ENCODE data around the gene PLXNA4. TPM values are rescaled to one million over a fixed set of nuclear protein-coding genes. Genes with fewer than 3 reads are reported as not detected.

PLXNA4 gene
- total RNA-seq, 1 experiment from 2014 or later: not detected

GRCh38 chr7:132361146-132361545 is 215.1 kb downstream of the PLXNA4 start:
- no peaks in the 10 kb centered on the region for H4K20me1 ChIP-seq (ENCODE audit: insufficient read depth)
- H3K4me3 ChIP-seq (replicated peaks in 1 of 2; ENCODE audit: low read depth in 1 of 2, low read length in 2 of 2): no peak overlapping the region
- H3K4me1 ChIP-seq (ENCODE audit: control insufficient read depth in 1 of 2, insufficient read depth in 2 of 2, low read length in 2 of 2): no peaks in the 10 kb centered on the region
- no peak overlapping the region for H2AFZ ChIP-seq (ENCODE audit: low read depth, low read length, poor library complexity, severe bottlenecking)
- H3K36me3 ChIP-seq (ENCODE audit: control insufficient read depth in 1 of 2, insufficient read depth in 2 of 2, low read length in 2 of 2): no peaks in the 10 kb centered on the region
- no peaks in the 10 kb centered on the region for H3K79me2 ChIP-seq (ENCODE audit: insufficient read depth, low read length)
- no peak for DNase-seq (ENCODE audit: low read depth, low spot score)
- H3K27me3 ChIP-seq (ENCODE audit: insufficient read depth, low read length): peaks cover 46% of the 10 kb centered on the region
- TF ChIP-seq EGR1 (IDR thresholded peaks at IDR 0.05; ENCODE audit: low read depth) (no peak), TCF7L2 (IDR thresholded peaks at IDR 0.05; ENCODE audit: borderline replicate concordance, extremely low read depth, insufficient read depth, insufficient read length) (no peak)
- POLR2A ChIA-PET: no interaction called here
- no peaks in the 10 kb centered on the region for H3K9me3 ChIP-seq (ENCODE audit: control insufficient read depth in 1 of 2, insufficient read depth in 1 of 2, low read depth in 1 of 2, low read length in 2 of 2)
- H3K9me2 ChIP-seq (ENCODE audit: insufficient read depth): no peaks in the 10 kb centered on the region
- CTCF ChIA-PET: no interaction called here
- H3K9ac ChIP-seq (ENCODE audit: low read length): no peak overlapping the region
- no peak for ATAC-seq
- H3K27ac ChIP-seq (ENCODE audit: low read depth, low read length): no peak overlapping the region
- intact Hi-C loops (cut with micrococcal nuclease): no loop called here
- RAD21 ChIA-PET (ENCODE audit: low non-redundant PET in 1 of 2, low total read pairs in 2 of 2, uncharacterized antibody in 2 of 2, unreplicated experiment in 2 of 2): no interaction called here
- no TSS peak for BruUV-seq (replicated peaks)
- no peak overlapping the region for H3K4me2 ChIP-seq (ENCODE audit: low read length)

- Histone ChIP-seq H3K79me2 (ENCODE audit: insufficient read depth, low read length) (no peaks in the 10 kb centered on the region), H3K36me3 (ENCODE audit: control insufficient read depth in 1 of 2, insufficient read depth in 2 of 2, low read length in 2 of 2) (no peaks in the 10 kb centered on the region), H3K27me3 (ENCODE audit: insufficient read depth, low read length) (peaks cover 51% of the 10 kb centered on the region), H3K9ac (ENCODE audit: low read length) (no peak overlapping the region), H3K4me1 (ENCODE audit: control insufficient read depth in 1 of 2, insufficient read depth in 2 of 2, low read length in 2 of 2) (no peaks in the 10 kb centered on the region), H3K27ac (ENCODE audit: low read depth, low read length) (no peak overlapping the region), H4K20me1 (ENCODE audit: insufficient read depth) (no peaks in the 10 kb centered on the region), H3K9me3 (ENCODE audit: control insufficient read depth in 1 of 2, insufficient read depth in 1 of 2, low read depth in 1 of 2, low read length in 2 of 2) (no peaks in the 10 kb centered on the region), H2AFZ (ENCODE audit: low read depth, low read length, poor library complexity, severe bottlenecking) (no peak overlapping the region), H3K9me2 (ENCODE audit: insufficient read depth) (no peaks in the 10 kb centered on the region), H3K4me3 (replicated peaks in 1 of 2; ENCODE audit: low read depth in 1 of 2, low read length in 2 of 2) (no peak overlapping the region), H3K4me2 (ENCODE audit: low read length) (no peak overlapping the region)
- ATAC-seq: no peak
- CTCF ChIA-PET: no interaction called here
- BruUV-seq (replicated peaks): no TSS peak
- POLR2A ChIA-PET: no interaction called here
- RAD21 ChIA-PET (ENCODE audit: low non-redundant PET in 1 of 2, low total read pairs in 2 of 2, uncharacterized antibody in 2 of 2, unreplicated experiment in 2 of 2): no interaction called here
- intact Hi-C loops (cut with micrococcal nuclease): no loop called here
- TF ChIP-seq RAD21 (IDR thresholded peaks at IDR 0.05; ENCODE audit: low read depth): no peak
- no peak for TF ChIP-seq ZFX (IDR thresholded peaks at IDR 0.05)
- DNase-seq (ENCODE audit: low read depth, low spot score): no peak
Measured at GRCh38 chr7:132359743-132360142, 216.5 kb downstream of the PLXNA4 start.

GRCh38 chr7:132355048-132355447 is 221.2 kb downstream of the PLXNA4 start:
- H3K4me1 ChIP-seq (ENCODE audit: control insufficient read depth in 1 of 2, insufficient read depth in 2 of 2, low read length in 2 of 2): no peaks in the 10 kb centered on the region

More at GRCh38 chr7:132355048-132355447, 221.2 kb downstream of the PLXNA4 start:
- no peak overlapping the region for H3K9ac ChIP-seq (ENCODE audit: low read length)
- intact Hi-C loops (cut with micrococcal nuclease): no loop called here
- H3K4me2 ChIP-seq (ENCODE audit: low read length): no peak overlapping the region
- no peaks in the 10 kb centered on the region for H3K79me2 ChIP-seq (ENCODE audit: insufficient read depth, low read length)
- ChIA-PET CTCF (no interaction called here), RAD21 (ENCODE audit: low non-redundant PET in 1 of 2, low total read pairs in 2 of 2, uncharacterized antibody in 2 of 2, unreplicated experiment in 2 of 2) (no interaction called here), POLR2A (no interaction called here)
- no peaks in the 10 kb centered on the region for H3K9me3 ChIP-seq (ENCODE audit: control insufficient read depth in 1 of 2, insufficient read depth in 1 of 2, low read depth in 1 of 2, low read length in 2 of 2)
- BruUV-seq (replicated peaks): no TSS peak
- no peaks in the 10 kb centered on the region for H4K20me1 ChIP-seq (ENCODE audit: insufficient read depth)
- ATAC-seq: no peak
- H3K4me3 ChIP-seq (replicated peaks in 1 of 2; ENCODE audit: low read depth in 1 of 2, low read length in 2 of 2): no peak overlapping the region
- no peaks in the 10 kb centered on the region for H3K9me2 ChIP-seq (ENCODE audit: insufficient read depth)
- no peak for DNase-seq (ENCODE audit: low read depth, low spot score)
- TF ChIP-seq SP1 (IDR thresholded peaks at IDR 0.05; ENCODE audit: low read depth) (no peak), SIN3A (IDR thresholded peaks at IDR 0.05; ENCODE audit: low read depth) (no peak), EZH2phosphoT487 (IDR thresholded peaks at IDR 0.05; ENCODE audit: borderline replicate concordance) (no peak), TCF7L2 (IDR thresholded peaks at IDR 0.05; ENCODE audit: borderline replicate concordance, extremely low read depth, insufficient read depth, insufficient read length) (no peak), ZFX (IDR thresholded peaks at IDR 0.05) (no peak)
- no peak overlapping the region for H2AFZ ChIP-seq (ENCODE audit: low read depth, low read length, poor library complexity, severe bottlenecking)
- peaks cover 83% of the 10 kb centered on the region for H3K27me3 ChIP-seq (ENCODE audit: insufficient read depth, low read length)
- no peak overlapping the region for H3K27ac ChIP-seq (ENCODE audit: low read depth, low read length)
- no peaks in the 10 kb centered on the region for H3K36me3 ChIP-seq (ENCODE audit: control insufficient read depth in 1 of 2, insufficient read depth in 2 of 2, low read length in 2 of 2)
